A549 (cell line): Measurements from ENCODE around the gene SUPT5H. TPM values are rescaled to one million over a fixed set of nuclear protein-coding genes. Genes with fewer than 3 reads are reported as not detected.

Experiments used
- ATAC-seq, 2 experiments: fragments of 200-7000 bp in 1 of 2; fragments of >200 bp in 1 of 2; cut with Nextera tagmentation in 1 of 2; cut with Tn5 transposase in 1 of 2; 3 replicates each; pipeline versions ENCODE4 v1.8.0 to v1.9.1; 2018 to 2020; ENCODE audit warnings: mild to moderate bottlenecking in 1 of 2, moderate library complexity in 1 of 2
- CTCF ChIA-PET: fragments of 300-600 bp; sonication (Branson Sonifier 250); formaldehyde crosslinking; extraction: SDS; loops from one replicate; lab custom pipeline; 2021; ENCODE audit warnings: antibody characterized with exemption, inconsistent platforms; lab: Yijun Ruan, JAX
- POLR2A ChIA-PET: fragments of 350-600 bp; formaldehyde crosslinking; extraction: SDS; loops from one replicate; lab custom pipeline; 2021; ENCODE audit warnings: antibody characterized with exemption, inconsistent platforms; lab: Yijun Ruan, JAX
- DNase-seq, 2 experiments: peaks; one replicate each; pipeline versions ENCODE4 v3.0.0 to v3.0.0-alpha.2; 2011 to 2016; ENCODE audit warnings: low read depth in 1 of 2, low spot score in 1 of 2
- FAIRE-seq: peaks from 2 replicates; lab custom pipeline; 2011; peaks lifted over from hg19 to GRCh38; lab: Jason Lieb, UNC
- H3K27ac ChIP-seq, 2 experiments: fragments of >200 bp; sonication (Bioruptor Twin); formaldehyde crosslinking; 3 replicates each; pipeline ENCODE4 v1.5.1; 2016 to 2017
- H3K4me1 ChIP-seq: fragments of >200 bp; sonication (Bioruptor Twin); formaldehyde crosslinking; 3 replicates; pipeline ENCODE4 v1.6.1; 2016
- H3K4me2 ChIP-seq: fragments of >200 bp; sonication (Bioruptor Twin); formaldehyde crosslinking; 3 replicates; pipeline ENCODE4 v1.6.1; 2016
- H3K4me3 ChIP-seq: fragments of >200 bp; sonication (Bioruptor Twin); formaldehyde crosslinking; 3 replicates; pipeline ENCODE4 v1.5.1; 2016
- H3K9me3 ChIP-seq: fragments of >200 bp; sonication (Bioruptor Twin); formaldehyde crosslinking; 3 replicates; pipeline ENCODE4 v1.6.1; 2016
- CBX2 ChIP-seq: fragments of 200-600 bp; sonication (generic); IDR thresholded peaks from 2 replicates; pipeline ENCODE4 v1.6.1; 2016; ENCODE audit warnings: low read depth, mild to moderate bottlenecking, borderline replicate concordance
- CEBPB ChIP-seq, 2 experiments: fragments of >200 bp in 1 of 2; sonication (Bioruptor Twin) in 1 of 2; formaldehyde crosslinking in 1 of 2; IDR thresholded peaks; 2 replicates each; pipeline ENCODE4 v1.6.1; 2012 to 2016
- CTCF ChIP-seq: fragments of >200 bp; sonication (Bioruptor Twin); formaldehyde crosslinking; IDR thresholded peaks from 3 replicates; pipeline ENCODE4 v1.5.1; 2016
- EHMT2 ChIP-seq: fragments of 200-600 bp; sonication (generic); IDR thresholded peaks from 2 replicates; pipeline ENCODE4 v1.6.1; 2016; ENCODE audit warnings: antibody characterized with exemption, low read depth, mild to moderate bottlenecking, moderate library complexity
- EP300 ChIP-seq, 2 experiments: fragments of >200 bp; sonication (Bioruptor Twin); formaldehyde crosslinking; IDR thresholded peaks; 2 replicates in 1 of 2; 3 replicates in 1 of 2; pipeline ENCODE4 v1.6.1; 2016 to 2017
- FOXS1 ChIP-seq: fragments of 250-450 bp; sonication (Bioruptor Pico); IDR thresholded peaks from 2 replicates; pipeline ENCODE4 v1.5.0; 2020; ENCODE audit warnings: mild to moderate bottlenecking, moderate library complexity
- HEYL ChIP-seq: fragments of 250-450 bp; sonication (Bioruptor Pico); IDR thresholded peaks from 2 replicates; pipeline ENCODE4 v1.8.0; 2021; ENCODE audit warnings: mild to moderate bottlenecking, moderate library complexity
- HOXA7 ChIP-seq: fragments of 250-450 bp; sonication (Bioruptor Pico); IDR thresholded peaks from 2 replicates; pipeline ENCODE4 v1.5.0; 2020; ENCODE audit warnings: mild to moderate bottlenecking, moderate library complexity
- HOXB5 ChIP-seq: fragments of 250-450 bp; sonication (Bioruptor Pico); IDR thresholded peaks from 2 replicates; pipeline ENCODE4 v1.5.0; 2020; ENCODE audit warnings: mild to moderate bottlenecking, moderate library complexity
- JUN ChIP-seq, 2 experiments: fragments of >200 bp; sonication (Bioruptor Twin); formaldehyde crosslinking; IDR thresholded peaks; 2 replicates in 1 of 2; 3 replicates in 1 of 2; pipeline ENCODE4 v1.6.1; 2016 to 2017
- MAFK ChIP-seq: fragments of 450-650 bp; IDR thresholded peaks from 2 replicates; pipeline ENCODE4 v1.6.1; 2014; ENCODE audit not compliant: partially characterized antibody
- NFE2L2 ChIP-seq: fragments of 150-350 bp; conservative IDR thresholded peaks from 2 replicates; pipeline ENCODE4 v1.6.1; 2014; ENCODE audit warnings: low read length
- POLR2A ChIP-seq: IDR thresholded peaks from 2 replicates; pipeline ENCODE4 v1.6.1; 2012; ENCODE audit warnings: mild to moderate bottlenecking, low read length
- POLR2AphosphoS2 ChIP-seq: conservative IDR thresholded peaks from 2 replicates; pipeline ENCODE4 v1.6.1; 2012; ENCODE audit warnings: low read length, improper control_type of control experiment, inconsistent platforms
- RAD21 ChIP-seq, 2 experiments: fragments of >200 bp in 1 of 2; sonication (Bioruptor Twin) in 1 of 2; formaldehyde crosslinking in 1 of 2; IDR thresholded peaks in 1 of 2; conservative IDR thresholded peaks in 1 of 2; 2 replicates in 1 of 2; 3 replicates in 1 of 2; pipeline ENCODE4 v1.6.1; 2012 to 2018; ENCODE audit warnings: inconsistent platforms in 1 of 2
- RCOR1 ChIP-seq: fragments of 150-350 bp; IDR thresholded peaks from 2 replicates; pipeline ENCODE4 v1.6.1; 2014; ENCODE audit warnings: antibody characterized with exemption, low read length, low read depth
- REST ChIP-seq: fragments of 200-600 bp; sonication (generic); IDR thresholded peaks from 2 replicates; pipeline ENCODE4 v1.6.1; 2016; ENCODE audit warnings: antibody characterized with exemption, mild to moderate bottlenecking, moderate library complexity
- RFX5 ChIP-seq: fragments of 450-650 bp; IDR thresholded peaks from 2 replicates; pipeline ENCODE4 v1.7.1; 2014; ENCODE audit warnings: antibody characterized with exemption, mild to moderate bottlenecking, moderate library complexity
- RNF2 ChIP-seq: fragments of 200-600 bp; sonication (generic); IDR thresholded peaks from 2 replicates; pipeline ENCODE4 v1.6.1; 2016; ENCODE audit warnings: low read depth, mild to moderate bottlenecking, antibody characterized with exemption, moderate library complexity, borderline replicate concordance
- SMC3 ChIP-seq: fragments of >200 bp; sonication (Bioruptor Twin); formaldehyde crosslinking; IDR thresholded peaks from 3 replicates; pipeline ENCODE4 v1.6.1; 2018; ENCODE audit warnings: inconsistent platforms
- TFCP2L1 ChIP-seq: fragments of 250-450 bp; sonication (Bioruptor Pico); IDR thresholded peaks from 2 replicates; pipeline ENCODE4 v1.5.0; 2021; ENCODE audit warnings: mild to moderate bottlenecking
- ZFP36 ChIP-seq: fragments of 450-650 bp; IDR thresholded peaks from 2 replicates; pipeline ENCODE4 v1.6.1; 2014; ENCODE audit warnings: borderline replicate concordance; ENCODE audit not compliant: partially characterized antibody
- WGBS: methylation state at CpG from one replicate; pipeline ENCODE4 v1.1.6; 2017; ENCODE audit errors: missing lambda C conversion rate; 5-methylcytosine and 5-hydroxymethylcytosine counted together
- polyA plus RNA-seq, 4 experiments: library from polyadenylated mRNA; depleted of rRNA in 3 of 4; stranded (reverse); fragments of >200 nt; fragmentation: RNase III in 1 of 4; extraction: RNeasy Plus Mini Kit Qiagen cat#74134 plus additional on column Dnase treatment in 1 of 4; gene quantifications; 2 replicates in 3 of 4; 3 replicates in 1 of 4; pipeline ENCODE4 v1.2.3, GENCODE V29; 2011 to 2017
- TF ChIP-seq, protein P1 (sequence below): IDR thresholded peaks from 2 replicates; pipeline ENCODE4 v1.6.1; 2012
- TF ChIP-seq, protein P2 (sequence below): fragments of 250-450 bp; sonication (Bioruptor Pico); IDR thresholded peaks from 2 replicates; pipeline ENCODE4 v1.5.0; 2021; ENCODE audit warnings: mild to moderate bottlenecking, moderate library complexity, borderline replicate concordance
- TF ChIP-seq, protein P3 (sequence below): fragments of 250-450 bp; sonication (Bioruptor Pico); IDR thresholded peaks from 2 replicates; pipeline ENCODE4 v1.5.0; 2020; ENCODE audit warnings: low read depth, mild to moderate bottlenecking, moderate library complexity
- TF ChIP-seq, protein P4 (sequence below): fragments of >200 bp; sonication (Bioruptor Twin); formaldehyde crosslinking; IDR thresholded peaks from 2 replicates; pipeline ENCODE4 v1.6.1; 2016

SUPT5H gene
- polyA plus RNA-seq, 2 of the 4 experiments (the other 2 are of a cell fraction), result 186 to 222 TPM

- FAIRE-seq, result no peak
- peak; percentile 97 to 98 for DNase-seq
- CTCF ChIA-PET, result interaction anchor here (0.6 to 2.3 kb wide), 68 partner anchors 12 to 1009 kb away, joined by 3 to 484 read pairs (median 4); partner anchors contain the start of genes EID2B, FAM98C, GMFG and MED29
- 2% methylated on average over 7 of the region's 7 CpGs for WGBS
- Histone ChIP-seq H3K4me3 (peak overlapping the region; percentile 76), H3K4me1 (peaks cover 43% of the 10 kb centered on the region), H3K9me3 (no peaks in the 10 kb centered on the region), H3K27ac (peak overlapping the region; percentile 94 to 99), H3K4me2 (peak overlapping the region; percentile 95)
- POLR2A ChIA-PET, result interaction anchor here (0.6 to 2.3 kb wide), 11 partner anchors 9 to 65 kb away, joined by 3 to 45 read pairs (median 9); partner anchors contain the start of genes MED29, PAF1 and RPS16
- ATAC-seq, result peak; percentile 23 to 57
- peak; percentile 100 for TF ChIP-seq SMC3
- peak; percentile 100 for TF ChIP-seq CTCF
- TF ChIP-seq RAD21 (conservative IDR thresholded peaks at IDR 0.05 in 1 of 2, IDR thresholded peaks at IDR 0.05 in 1 of 2), result peak; percentile 100
- no peak for TF ChIP-seq FOXS1 (CRISPR knock-in tag)
- no peak for TF ChIP-seq POLR2AphosphoS2
Measured at GRCh38 chr19:39411832-39412099, 33.6 kb upstream of the SUPT5H start.

- CTCF ChIA-PET, result interaction anchor here (0.6 to 2.3 kb wide), 60 partner anchors 13 to 1010 kb away, joined by 3 to 484 read pairs (median 5); partner anchors contain the start of genes EID2B, FAM98C, GMFG and MED29
- peaks cover 43% of the 10 kb centered on the region for H3K4me1 ChIP-seq
- H3K27ac ChIP-seq, result peak within 1 kb of the TSS; percentile 94 to 99
- peak within 1 kb of the TSS; percentile 76 for H3K4me3 ChIP-seq
- ATAC-seq (peak; percentile 40 to 66), DNase-seq (peak; percentile 100), FAIRE-seq (peak; percentile 100)
- H3K4me2 ChIP-seq, result peak within 1 kb of the TSS; percentile 95
- POLR2A ChIA-PET, result interaction anchor here (0.6 to 2.3 kb wide), 12 partner anchors 10 to 66 kb away, joined by 3 to 45 read pairs (median 6); partner anchors contain the start of genes MED29, PAF1 and RPS16
- H3K9me3 ChIP-seq, result no peaks in the 10 kb centered on the region
- WGBS, result 1% methylated on average over 58 of the region's 60 CpGs
- TF ChIP-seq, protein P1, sequence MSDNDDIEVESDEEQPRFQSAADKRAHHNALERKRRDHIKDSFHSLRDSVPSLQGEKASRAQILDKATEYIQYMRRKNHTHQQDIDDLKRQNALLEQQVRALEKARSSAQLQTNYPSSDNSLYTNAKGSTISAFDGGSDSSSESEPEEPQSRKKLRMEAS, result peak; percentile 94
- TF ChIP-seq RNF2 (no peak), EHMT2 (no peak), TFCP2L1 (peak; percentile 98), RCOR1 (peak; percentile 67; the same call in 1 of the 2 replicates), HEYL (CRISPR knock-in tag) (no peak), CEBPB (IDR thresholded peaks at IDR 0.05) (peak; percentile 97 to 99), CBX2 (no peak), JUN (IDR thresholded peaks at IDR 0.05) (peak; percentile 91 to 97), HOXB5 (CRISPR knock-in tag) (peak; percentile 85), RFX5 (peak; percentile 68), NFE2L2 (0 out of 2 replicates have a peak, but pooled peaks have one; percentile 3), EP300 (IDR thresholded peaks at IDR 0.05) (peak in 1 of 2 experiments; percentile 61; a peak in 1 of 5 replicates), ZFP36 (peak; percentile 24), REST (peak; percentile 85), POLR2A (peak; percentile 64), HOXA7 (CRISPR knock-in tag) (peak; percentile 99), MAFK (no peak), FOXS1 (CRISPR knock-in tag) (peak; percentile 60; the same call in 1 of the 2 replicates)
- TF ChIP-seq, protein P2, sequence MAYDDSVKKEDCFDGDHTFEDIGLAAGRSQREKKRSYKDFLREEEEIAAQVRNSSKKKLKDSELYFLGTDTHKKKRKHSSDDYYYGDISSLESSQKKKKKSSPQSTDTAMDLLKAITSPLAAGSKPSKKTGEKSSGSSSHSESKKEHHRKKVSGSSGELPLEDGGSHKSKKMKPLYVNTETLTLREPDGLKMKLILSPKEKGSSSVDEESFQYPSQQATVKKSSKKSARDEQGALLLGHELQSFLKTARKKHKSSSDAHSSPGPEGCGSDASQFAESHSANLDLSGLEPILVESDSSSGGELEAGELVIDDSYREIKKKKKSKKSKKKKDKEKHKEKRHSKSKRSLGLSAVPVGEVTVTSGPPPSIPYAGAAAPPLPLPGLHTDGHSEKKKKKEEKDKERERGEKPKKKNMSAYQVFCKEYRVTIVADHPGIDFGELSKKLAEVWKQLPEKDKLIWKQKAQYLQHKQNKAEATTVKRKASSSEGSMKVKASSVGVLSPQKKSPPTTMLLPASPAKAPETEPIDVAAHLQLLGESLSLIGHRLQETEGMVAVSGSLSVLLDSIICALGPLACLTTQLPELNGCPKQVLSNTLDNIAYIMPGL, result peak; percentile 99
- TF ChIP-seq, protein P3, sequence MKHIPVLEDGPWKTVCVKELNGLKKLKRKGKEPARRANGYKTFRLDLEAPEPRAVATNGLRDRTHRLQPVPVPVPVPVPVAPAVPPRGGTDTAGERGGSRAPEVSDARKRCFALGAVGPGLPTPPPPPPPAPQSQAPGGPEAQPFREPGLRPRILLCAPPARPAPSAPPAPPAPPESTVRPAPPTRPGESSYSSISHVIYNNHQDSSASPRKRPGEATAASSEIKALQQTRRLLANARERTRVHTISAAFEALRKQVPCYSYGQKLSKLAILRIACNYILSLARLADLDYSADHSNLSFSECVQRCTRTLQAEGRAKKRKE (CRISPR knock-in tag), result peak; percentile 91
- TF ChIP-seq, protein P4, sequence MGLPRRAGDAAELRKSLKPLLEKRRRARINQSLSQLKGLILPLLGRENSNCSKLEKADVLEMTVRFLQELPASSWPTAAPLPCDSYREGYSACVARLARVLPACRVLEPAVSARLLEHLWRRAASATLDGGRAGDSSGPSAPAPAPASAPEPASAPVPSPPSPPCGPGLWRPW, result no peak
Measured at GRCh38 chr19:39412100-39412866, 33.1 kb upstream of the SUPT5H start, which contains the start of gene PLEKHG2. Gene PLEKHG2 (plus strand): TSS chr19:39412669. CDS start chr19:39414087, 1,418 bp downstream.
